GM21526 (cell line): Measurements from ENCODE around the gene WNT5B.

ENCODE experiments used
- ATAC-seq: cut with Tn5 transposase; IDR thresholded peaks from one replicate; pipeline ENCODE4 v1.9.1; 2021; ENCODE audit warnings: moderate library complexity; ENCODE audit not compliant: unreplicated experiment, low FRiP score

The WNT5B gene

GRCh38 chr12:1646569-1647284 is 17.7 kb downstream of the WNT5B start:
- ATAC-seq = no peak

GRCh38 chr12:1647285-1647669 is 18.2 kb downstream of the WNT5B start:
- ATAC-seq = no peak

GRCh38 chr12:1650260-1650977 is 21.4 kb downstream of the WNT5B start:
- no peak for ATAC-seq

- ATAC-seq = no peak
These were observed 21.9 kb downstream of the WNT5B start for GRCh38 chr12:1650978-1651361.

- no peak for ATAC-seq
These were observed 22.9 kb downstream of the WNT5B start for GRCh38 chr12:1651946-1652345.

- ATAC-seq = no peak
These were observed 26.3 kb downstream of the WNT5B start for GRCh38 chr12:1655225-1655788.

GRCh38 chr12:1656902-1657301 is 27.9 kb downstream of the WNT5B start:
- no peak for ATAC-seq

- ATAC-seq = no peak
These were observed 28.7 kb downstream of the WNT5B start for GRCh38 chr12:1657688-1658087.

GRCh38 chr12:1660304-1661187 is 31.5 kb downstream of the WNT5B start:
- ATAC-seq = no peak

GRCh38 chr12:1661553-1662335 is 32.7 kb downstream of the WNT5B start:
- peak; percentile 55 for ATAC-seq

GRCh38 chr12:1662761-1663439 is 33.9 kb downstream of the WNT5B start:
- ATAC-seq = no peak

- ATAC-seq = no peak
These were observed 34.6 kb downstream of the WNT5B start for GRCh38 chr12:1663440-1664132.

- ATAC-seq = no peak
These were observed 36.3 kb downstream of the WNT5B start for GRCh38 chr12:1665366-1665765.

- no peak for ATAC-seq
These were observed 37.2 kb downstream of the WNT5B start for GRCh38 chr12:1666215-1666614.

- ATAC-seq = no peak
These were observed 37.7 kb downstream of the WNT5B start for GRCh38 chr12:1666685-1667162.

GRCh38 chr12:1668833-1669543 is 40.0 kb downstream of the WNT5B start:
- ATAC-seq = no peak

GRCh38 chr12:1670358-1671268 is 41.6 kb downstream of the WNT5B start:
- no peak for ATAC-seq
